Activated T-cell treated with anti-CD3 and anti-CD28 coated beads, Interleukin-2, amount 50 U/mL, for 1 hour (primary cell): Measurements from ENCODE around the gene OR52I1.

ENCODE experiments used
- DNase-seq: peaks from one replicate; pipeline ENCODE4 v3.0.0-alpha.2; 2020

OR52I1 gene

GRCh38 chr11:4615856-4616444 is 22.1 kb downstream of the OR52I1 start:
- DNase-seq: no peak

GRCh38 chr11:4619514-4619913 is 25.7 kb downstream of the OR52I1 start:
- DNase-seq: no peak

- DNase-seq: no peak
Measured at GRCh38 chr11:4626207-4627099, 32.6 kb downstream of the OR52I1 start.

- DNase-seq: no peak
Measured at GRCh38 chr11:4636136-4636535, 42.3 kb downstream of the OR52I1 start.

- DNase-seq: peak; percentile 68
Measured at GRCh38 chr11:4636962-4637661, 43.3 kb downstream of the OR52I1 start, which contains the start of gene OR51D1. TSS of gene OR51D1 (plus strand) at chr11:4637477. CDS start at chr11:4639791, 2,314 bp downstream.

GRCh38 chr11:4637662-4638047 is 43.8 kb downstream of the OR52I1 start:
- no peak for DNase-seq

GRCh38 chr11:4639931-4640330 is 46.1 kb downstream of the OR52I1 start:
- DNase-seq: no peak

GRCh38 chr11:4641501-4641900 is 47.7 kb downstream of the OR52I1 start:
- no peak for DNase-seq

- DNase-seq: no peak
Measured at GRCh38 chr11:4642043-4642442, 48.2 kb downstream of the OR52I1 start.

GRCh38 chr11:4643076-4643475 is 49.2 kb downstream of the OR52I1 start:
- DNase-seq: no peak

GRCh38 chr11:4643682-4644081 is 49.8 kb downstream of the OR52I1 start, which contains the start of gene OR51E1:
TSS of gene OR51E1 (plus strand) at chr11:4643982. CDS start at chr11:4652527, 8,545 bp downstream.
- no peak for DNase-seq

GRCh38 chr11:4644233-4644632 is 50.4 kb downstream of the OR52I1 start:
- DNase-seq: no peak
